CD4-positive, alpha-beta T cell treated with Interleukin-4 for 4 hours (primary cell): ENCODE results near the gene BCAT1.
"Not testable (repeated sequence)": the region's sequence is repeated elsewhere in the genome, so short reads cannot be mapped to it uniquely, and the experiment has no call there.

Experiments
- DNase-seq: peaks from one replicate; pipeline ENCODE4 v3.0.0-alpha.2; 2020

Gene BCAT1

DNA sequence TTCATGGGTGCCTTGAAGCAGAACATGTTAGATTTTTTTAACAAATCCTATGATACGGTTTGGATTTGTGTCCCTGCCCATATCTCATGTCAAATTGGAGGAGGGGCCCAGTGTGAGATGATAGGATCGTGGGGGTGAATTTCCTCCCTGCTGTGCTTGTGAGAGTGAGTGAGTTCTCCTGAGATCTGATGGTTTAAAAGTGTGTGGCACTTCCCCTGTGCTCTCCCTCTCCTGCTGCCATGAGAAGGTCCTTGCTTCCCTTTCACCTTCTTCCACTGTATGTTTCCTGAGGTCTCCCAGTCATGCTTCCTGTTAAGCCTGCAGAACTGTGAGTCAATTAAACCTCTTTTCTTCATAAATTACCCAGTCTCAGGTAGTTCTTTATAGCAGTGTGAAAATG lies 97.0 kb downstream of the BCAT1 start:
- DNase-seq = not testable (repeated sequence)

DNA sequence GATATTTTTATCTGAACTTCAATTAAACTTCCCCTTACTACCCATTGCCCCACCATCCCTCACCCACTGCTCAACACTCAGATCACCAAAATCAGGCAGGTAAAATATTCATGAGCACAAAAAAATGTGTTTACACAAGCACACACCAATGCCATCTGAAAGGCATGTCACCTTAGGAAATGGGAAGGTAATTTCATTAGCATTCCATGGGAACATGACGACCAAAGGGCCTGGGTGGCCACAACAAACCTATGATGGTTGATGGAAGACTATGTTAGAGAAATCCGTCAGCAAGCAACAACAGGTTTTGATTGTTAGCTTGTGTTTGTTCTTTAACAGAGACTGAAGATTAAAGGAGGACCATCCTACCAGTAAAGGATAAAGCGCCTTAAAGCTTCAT lies 97.6 kb downstream of the BCAT1 start:
- DNase-seq = no peak

DNA sequence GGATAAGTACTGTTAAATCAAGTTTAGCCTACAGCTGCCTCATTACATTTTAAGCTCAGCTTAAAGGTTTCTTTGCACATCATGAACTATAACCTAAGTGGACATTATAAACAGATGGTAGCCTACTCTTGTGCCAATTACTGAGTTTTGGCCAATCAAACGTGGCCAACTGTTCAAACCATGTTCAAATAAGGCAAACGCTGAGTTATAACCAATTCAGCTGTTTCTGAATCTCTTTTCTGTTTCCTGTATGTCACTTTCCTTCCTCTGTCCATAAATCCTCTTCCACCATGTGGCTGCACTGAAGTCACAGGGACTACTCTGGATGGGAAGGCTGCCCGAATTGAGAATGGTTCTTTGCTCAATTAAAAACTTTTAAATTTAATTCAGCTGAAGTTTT lies 98.4 kb downstream of the BCAT1 start:
- no peak for DNase-seq

GRCh38 chr12:24848941-24849477 lies 99.9 kb downstream of the BCAT1 start:
- no peak for DNase-seq

DNA sequence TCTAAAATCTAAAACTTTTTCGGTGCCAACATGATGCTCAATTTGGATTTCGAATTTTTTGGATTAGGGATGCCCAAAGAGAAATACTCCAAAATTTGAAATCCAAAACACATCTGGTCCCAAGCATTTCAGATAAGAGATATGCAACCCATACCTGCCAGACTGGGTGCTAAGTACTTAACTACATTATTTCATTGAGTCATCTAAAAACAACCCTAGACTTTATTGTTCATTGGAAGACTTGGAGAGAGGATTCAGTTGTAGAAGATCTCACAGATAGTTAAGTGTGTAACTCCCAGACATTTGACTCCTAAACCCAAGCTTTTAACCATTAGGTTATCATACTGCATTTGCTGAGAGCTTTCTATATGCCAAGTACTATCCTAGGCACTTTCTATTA lies 102.2 kb downstream of the BCAT1 start:
- DNase-seq = no peak

- no peak for DNase-seq
Measured at GRCh38 chr12:24845615-24846014, 103.3 kb downstream of the BCAT1 start.

GRCh38 chr12:24840046-24840800 lies 108.7 kb downstream of the BCAT1 start:
- DNase-seq = no peak

- peak; percentile 34 for DNase-seq
Measured at GRCh38 chr12:24839268-24839791, 109.6 kb downstream of the BCAT1 start.

DNA sequence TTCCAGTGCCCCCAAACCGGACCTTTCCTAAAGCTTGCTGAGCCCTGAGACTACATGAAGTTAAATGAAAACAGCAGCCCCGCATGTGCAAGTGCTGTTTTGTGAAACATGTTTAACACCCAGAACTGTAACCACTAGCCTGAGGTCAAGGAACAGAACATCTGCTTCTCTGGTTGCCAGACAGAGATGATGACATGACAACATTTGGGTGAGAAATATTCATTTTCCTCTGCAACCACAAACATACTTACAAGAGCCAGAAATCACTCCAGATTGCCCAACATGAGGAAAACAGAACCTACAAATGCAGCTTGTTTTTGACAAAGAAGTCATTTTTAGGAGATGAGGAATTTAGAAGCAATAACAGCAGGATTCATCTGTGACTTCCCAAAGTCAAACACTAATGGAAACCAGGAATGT lies 110.4 kb downstream of the BCAT1 start:
- no peak for DNase-seq

DNA sequence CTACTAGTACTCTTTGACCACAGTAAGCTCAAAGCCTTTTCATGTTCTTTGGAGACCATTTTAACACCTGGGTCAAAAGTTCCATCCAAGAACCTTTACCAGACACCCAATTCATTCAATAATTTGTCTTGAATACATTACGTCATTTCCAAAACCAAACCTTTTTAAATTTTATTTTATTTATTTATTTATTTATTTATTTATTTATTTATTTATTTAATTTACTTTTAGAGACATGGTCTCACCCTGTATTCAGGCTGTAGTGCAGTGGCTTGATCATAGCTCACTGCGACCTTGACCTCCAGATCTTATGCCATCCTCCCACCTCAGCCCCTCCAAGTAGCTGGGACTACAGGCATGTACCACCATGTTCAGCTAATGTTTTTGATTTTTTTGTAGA lies 113.5 kb downstream of the BCAT1 start:
- DNase-seq = no peak

DNA sequence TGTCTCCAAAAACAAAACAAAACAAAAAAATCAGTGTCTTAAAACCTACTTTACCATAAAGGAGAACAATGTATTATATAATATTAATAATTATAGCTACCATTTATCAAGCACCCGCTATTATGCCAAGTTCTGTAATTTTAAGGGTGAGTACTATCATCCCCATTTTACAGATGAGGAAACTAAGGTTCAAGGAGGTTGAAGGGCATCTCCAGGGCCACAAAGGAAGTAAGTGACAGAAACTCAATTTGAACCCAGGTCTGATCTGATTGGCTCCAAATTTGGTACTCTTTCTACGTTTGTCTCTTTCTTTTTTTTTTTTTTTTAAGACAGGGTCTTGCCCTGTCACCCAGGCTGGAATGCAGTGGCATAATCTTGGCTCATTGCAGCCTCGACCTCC lies 115.4 kb downstream of the BCAT1 start:
- no peak for DNase-seq

DNA sequence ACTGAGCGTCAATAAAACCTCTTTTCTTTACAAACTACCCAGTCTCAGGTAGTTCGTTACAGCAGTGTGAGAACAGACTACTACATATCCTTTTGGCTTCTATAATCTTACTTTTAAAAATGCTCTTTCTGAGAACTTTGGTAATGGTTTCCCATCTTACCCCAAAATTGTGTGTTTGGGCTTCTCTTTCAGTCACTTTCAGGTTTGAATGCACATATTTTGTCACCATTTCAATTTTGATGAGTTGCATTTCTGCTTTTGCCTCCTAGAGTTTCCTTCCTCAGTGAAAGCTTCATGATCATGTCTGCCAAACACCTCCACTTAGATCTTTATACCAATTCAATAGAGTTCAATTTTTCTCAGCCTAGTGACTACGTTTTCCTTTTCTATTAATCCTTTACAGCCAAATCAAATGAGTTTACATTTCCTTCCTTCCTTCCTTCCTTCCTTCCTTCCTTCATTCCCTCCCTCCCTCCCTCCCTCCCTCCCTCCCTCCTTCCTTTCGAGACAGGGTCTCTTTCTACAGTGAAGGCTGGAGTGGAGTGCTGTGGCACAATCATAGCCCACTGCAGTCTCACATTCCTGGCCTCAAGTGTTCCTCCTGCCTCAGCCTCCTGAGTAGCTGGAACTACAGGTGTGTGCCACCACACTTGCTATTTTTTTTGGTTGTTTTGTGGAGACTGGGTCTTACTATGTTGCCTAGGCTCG lies 124.9 kb downstream of the BCAT1 start:
- no peak for DNase-seq

DNA sequence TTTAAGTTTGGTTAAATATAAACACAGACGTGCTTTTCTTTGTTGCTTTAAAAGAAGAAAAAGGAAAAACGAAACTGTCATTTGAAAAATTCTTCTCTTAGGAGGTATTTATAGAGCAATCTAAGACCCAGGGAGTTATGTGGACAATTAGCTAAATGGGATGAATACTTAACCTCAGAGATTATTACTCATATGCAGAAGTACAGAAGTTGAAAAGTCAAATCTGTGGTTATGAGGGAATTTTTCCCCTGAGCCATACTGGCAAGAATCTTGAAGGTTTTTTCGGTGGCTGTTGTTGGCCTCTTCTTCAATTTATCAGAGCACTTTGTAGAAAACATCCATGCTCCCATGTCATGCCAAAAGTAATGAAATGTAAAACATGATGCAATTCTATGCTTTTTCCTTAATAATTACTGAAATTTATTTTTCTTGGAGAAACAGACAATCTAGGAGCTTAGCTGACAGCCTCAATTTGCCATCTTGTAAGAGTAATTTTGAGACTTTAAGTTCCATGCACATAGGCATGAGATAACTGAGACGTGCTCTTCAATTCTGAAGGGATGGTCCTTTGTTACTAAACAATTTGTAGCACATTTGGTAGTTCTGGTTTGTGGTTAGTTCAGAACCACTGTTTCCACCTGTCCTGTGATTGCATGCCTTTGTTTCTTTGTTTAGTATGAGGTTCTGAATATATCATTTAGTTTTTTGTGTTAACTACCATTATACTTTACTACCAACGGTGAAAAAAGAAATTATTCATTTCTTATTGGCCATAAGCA lies 126.6 kb downstream of the BCAT1 start:
- no peak for DNase-seq

DNA sequence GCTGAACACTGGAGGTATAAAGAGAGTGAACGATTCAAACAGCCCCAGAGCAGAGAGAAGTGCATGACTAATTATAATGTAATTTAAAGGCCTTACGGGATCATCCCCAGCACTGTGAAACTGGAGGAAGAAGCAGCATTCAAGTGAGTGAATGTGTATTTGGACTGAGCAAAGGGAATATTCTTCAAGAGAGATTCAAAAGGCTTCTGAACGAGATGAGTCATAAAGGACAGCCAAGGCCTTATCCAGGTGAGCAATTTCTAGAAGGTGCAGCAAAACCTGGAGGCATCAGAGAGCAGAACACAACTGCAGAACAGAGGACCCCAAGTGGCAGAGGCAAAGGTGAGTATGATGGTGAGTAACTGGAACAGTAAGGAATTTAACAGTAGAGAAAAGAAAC lies 127.2 kb downstream of the BCAT1 start:
- no peak for DNase-seq

- DNase-seq = no peak
Measured at GRCh38 chr12:24820872-24821271, 128.0 kb downstream of the BCAT1 start.

- no peak for DNase-seq
Measured at GRCh38 chr12:24818351-24818750, 130.6 kb downstream of the BCAT1 start.

GRCh38 chr12:24815114-24815423 lies 133.8 kb downstream of the BCAT1 start:
- DNase-seq = no peak

DNA sequence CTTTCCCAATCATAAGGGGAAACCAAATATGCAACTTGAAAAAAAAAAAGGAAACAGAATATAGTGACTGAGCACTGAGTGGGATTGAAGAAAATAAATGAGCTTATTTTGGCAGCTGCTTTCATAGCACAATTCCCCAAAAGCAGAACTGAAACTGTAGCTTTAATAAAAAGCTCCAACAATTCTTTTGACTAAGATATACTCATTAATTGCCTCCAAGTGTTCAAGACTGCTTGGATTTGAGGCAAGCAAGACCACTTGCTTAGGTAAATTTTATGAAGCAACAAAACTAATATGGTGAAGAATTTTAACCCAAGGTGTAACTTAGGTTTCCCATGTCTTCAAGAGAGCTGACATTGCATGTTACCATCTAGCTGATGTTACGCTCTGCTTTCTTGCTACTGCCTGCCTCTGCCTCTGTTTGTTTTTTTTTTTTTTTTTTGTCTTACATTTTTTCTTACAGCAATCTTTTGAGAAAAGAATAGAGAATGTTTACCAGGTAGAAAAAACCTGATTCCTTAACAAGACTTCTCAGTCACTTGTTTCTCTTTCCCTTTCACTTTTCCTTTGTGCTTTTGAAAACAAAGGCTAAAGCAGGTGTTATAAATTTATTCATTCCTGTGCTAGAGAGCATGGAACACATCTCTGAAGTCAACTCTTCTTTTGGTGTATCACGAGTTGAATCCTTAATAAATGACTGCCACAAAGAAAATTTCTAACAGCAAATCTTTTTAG lies 134.4 kb downstream of the BCAT1 start:
- peak; percentile 18 for DNase-seq

DNA sequence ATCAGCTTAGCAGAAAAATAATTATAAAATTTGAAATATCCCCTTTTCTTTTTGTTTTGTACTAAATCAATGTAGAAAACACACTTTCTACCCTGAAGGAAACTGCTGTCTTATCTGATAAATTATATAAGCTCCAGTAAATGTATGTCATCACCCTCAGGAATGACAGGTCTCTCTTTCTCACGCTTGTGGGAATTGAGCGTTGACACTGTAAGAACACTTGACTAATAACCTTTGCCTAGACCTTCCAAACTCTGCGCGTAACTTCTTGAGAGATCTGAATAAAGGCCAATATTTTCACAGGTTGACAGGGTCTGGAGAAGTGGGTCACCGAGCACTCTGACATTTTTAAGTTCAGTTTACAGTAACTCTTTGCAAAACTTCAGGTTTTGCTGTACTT lies 138.5 kb downstream of the BCAT1 start:
- no peak for DNase-seq

DNA sequence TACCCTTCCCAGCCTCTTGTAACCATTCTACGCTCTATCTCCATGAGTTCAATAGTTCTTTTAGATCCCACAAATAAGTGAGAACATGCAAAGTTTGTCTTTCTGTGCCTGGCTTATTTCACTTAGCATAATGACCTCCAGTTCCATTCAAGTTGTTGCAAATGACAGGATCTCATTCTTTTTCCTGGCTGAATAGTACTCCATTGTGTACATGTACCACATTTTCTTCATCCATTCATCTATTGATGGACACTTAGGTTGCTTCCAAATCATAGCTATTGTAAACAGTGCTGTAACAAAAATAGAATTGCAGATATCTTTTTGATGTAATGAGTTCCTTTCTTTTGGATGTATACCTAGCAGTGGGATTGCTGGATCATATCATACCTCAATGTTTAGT lies 139.6 kb downstream of the BCAT1 start:
- not testable (repeated sequence) for DNase-seq

- DNase-seq = no peak
Measured at GRCh38 chr12:24808651-24809050, 140.2 kb downstream of the BCAT1 start.

- DNase-seq = no peak
Measured at GRCh38 chr12:24806386-24806785, 142.5 kb downstream of the BCAT1 start.
